Right cardiac atrium (tissue), 5 donors: ENCODE results near the gene TP53I11. TPM values are rescaled to one million over a fixed set of nuclear protein-coding genes. Genes with fewer than 3 reads are reported as not detected.

ENCODE experiments used
- ATAC-seq, 2 donors: fragments of 200-7000 bp; cut with Tn5 transposase; one replicate each; pipeline versions ENCODE4 v1.8.0 to v1.9.1; 2020; ENCODE audit warnings: moderate library complexity in 2 of 2, mild to moderate bottlenecking in 1 of 2
- DNase-seq, 3 donors: peaks; one replicate each; pipeline ENCODE4 v3.0.0-alpha.2; 2020
- H3K27ac ChIP-seq: one replicate; pipeline ENCODE4 v1.5.1; 2013; ENCODE audit warnings: mild to moderate bottlenecking, low read length, control low read depth, moderate library complexity
- H3K27me3 ChIP-seq: one replicate; pipeline ENCODE4 v1.6.1; 2013; ENCODE audit not compliant: control insufficient read depth, insufficient read depth
- H3K4me1 ChIP-seq: one replicate; pipeline ENCODE4 v1.6.1; 2013; ENCODE audit warnings: low read length; ENCODE audit not compliant: control insufficient read depth, insufficient read depth
- H3K4me3 ChIP-seq: one replicate; pipeline ENCODE4 v1.5.1; 2013; ENCODE audit warnings: low read length, control low read depth
- H3K9me3 ChIP-seq: one replicate; pipeline ENCODE4 v1.6.1; 2013; ENCODE audit warnings: low read length; ENCODE audit not compliant: control insufficient read depth
- whole genome bisulfite sequencing: extraction: QIAGEN DNeasy Blood & Tissue Kit; methylation state at CpG from one replicate; pipeline ENCODE4 v1.1.7; 2013; 5-methylcytosine and 5-hydroxymethylcytosine counted together
- intact Hi-C, 4 donors: fragments of 100-400 bp; cut with DNase I; formaldehyde crosslinking; loops; one replicate each; pipeline versions ENCODE4 v1.11.0 to v1.14.0; 2022 to 2023
- polyA plus RNA-seq: library from polyadenylated mRNA; stranded (reverse); fragments of 200-250 nt; gene quantifications from one replicate; pipeline ENCODE4 v1.2.3, GENCODE V29; 2013
- total RNA-seq, 4 donors: library from RNA; stranded (reverse); fragmentation: NEBNext Ultra II Directional; extraction: Animal tissue kit (Norgen Biotek cat#: 25700); gene quantifications; one replicate each; pipeline ENCODE4 v1.2.1, GENCODE V29; 2021
- donor health status: healthy with polysubstance abuse.
- donor health status: DM: no; HTN: yes; CAD: no.
- donor health status: DM: no; HTN: no; CAD: no.
- donor health status: DM: no; HTN: yes; CAD: no; lungs with severe emphysema.
- donor health status: DM: yes; HTN: yes; CAD: no.

TP53I11 gene
- total and polyA plus RNA-seq, 5 donors = 50.9 to 105 (median 81.2) TPM

DNA sequence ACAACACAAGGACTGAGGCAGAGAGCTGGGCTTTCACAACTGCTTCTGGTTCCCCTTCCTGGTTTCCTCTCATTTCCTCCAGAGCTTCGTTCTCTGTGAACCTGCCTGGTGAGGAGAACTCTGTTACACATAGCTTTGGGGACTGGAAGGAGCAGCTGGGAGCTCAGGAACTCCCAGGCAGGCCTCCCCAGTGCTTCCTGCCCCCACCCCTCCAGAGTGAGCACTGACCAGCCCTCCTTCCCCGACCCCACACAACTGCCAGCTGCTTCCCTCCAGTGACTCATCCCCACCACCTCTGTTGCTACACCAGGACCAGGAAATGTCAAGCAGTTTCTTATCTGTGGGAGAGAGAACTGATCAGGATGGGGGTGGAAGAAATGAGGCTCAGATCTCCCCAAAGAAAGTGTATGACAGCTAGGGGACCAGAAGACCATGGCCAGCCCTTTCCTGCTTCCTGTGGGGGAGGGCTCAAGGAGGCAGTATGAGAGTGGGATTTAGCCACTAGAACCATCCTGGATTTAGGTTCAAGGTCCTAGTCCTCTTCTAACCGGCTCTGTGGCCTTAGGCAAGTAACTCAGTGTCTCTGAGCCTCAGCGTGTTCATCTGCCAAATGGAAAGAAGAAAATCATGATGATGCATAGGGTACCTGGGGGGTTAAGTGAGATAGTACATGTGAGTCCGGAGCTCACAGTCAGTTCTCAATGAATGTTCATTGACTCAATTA is 4.5 kb upstream of the TP53I11 start:
- DNase-seq (peak in 2 of 3 donors; percentile 71 to 76), ATAC-seq (peak; percentile 26 to 73)
- Histone ChIP-seq H3K4me3 (no peak overlapping the region), H3K4me1 (peaks cover 15% of the 10 kb centered on the region), H3K9me3 (no peaks in the 10 kb centered on the region), H3K27ac (peak overlapping the region; percentile 25), H3K27me3 (no peaks in the 10 kb centered on the region)
- 58% methylated on average over 5 of the region's 5 CpGs for WGBS
- intact Hi-C loops = no loop called here

DNA sequence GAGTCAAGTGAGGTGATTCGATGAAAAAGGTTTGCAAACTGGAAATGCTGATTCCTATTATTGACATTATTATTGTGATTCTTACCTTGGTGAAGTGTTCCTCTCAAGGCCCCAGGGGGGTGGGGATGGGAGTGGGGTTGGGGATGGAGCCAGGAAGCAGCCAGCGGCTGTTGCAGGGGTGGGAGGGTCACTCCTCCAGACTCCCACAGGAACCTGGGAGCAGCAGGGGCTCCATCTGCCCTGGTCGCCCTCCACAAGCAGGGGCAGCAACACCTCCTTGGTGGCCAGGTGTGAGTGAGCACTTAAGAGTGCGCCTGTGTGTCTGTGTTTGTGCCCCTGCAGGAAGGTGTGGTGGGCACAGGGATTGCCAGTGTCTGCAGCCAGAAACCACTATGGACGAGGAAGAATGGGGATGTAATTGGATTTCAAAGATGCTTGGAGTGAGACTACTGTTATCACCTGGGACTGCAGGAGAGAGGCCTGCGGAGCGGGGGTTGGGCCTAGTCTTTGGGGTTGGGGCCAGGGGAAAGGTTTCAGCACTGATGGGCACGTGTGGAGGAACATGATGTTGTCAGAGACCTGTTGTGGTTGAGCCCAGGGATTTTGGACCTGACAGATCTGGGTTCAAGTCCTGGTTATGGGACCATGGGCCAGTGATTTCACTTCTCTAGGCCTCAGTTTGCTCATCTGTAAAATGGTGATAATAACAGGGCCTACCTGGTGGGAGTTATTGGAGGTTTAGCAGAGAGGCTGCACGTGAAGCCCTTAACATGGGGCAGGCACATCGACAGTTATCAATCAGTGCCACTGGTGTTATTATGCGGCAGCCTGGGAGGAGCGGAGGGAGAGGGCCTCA is 3.6 kb upstream of the TP53I11 start:
- Histone ChIP-seq H3K27ac (peak overlapping the region; percentile 25), H3K9me3 (no peaks in the 10 kb centered on the region), H3K4me3 (no peak overlapping the region), H3K27me3 (no peaks in the 10 kb centered on the region), H3K4me1 (peaks cover 15% of the 10 kb centered on the region)
- ATAC-seq = no peak
- WGBS = 70% methylated on average over 12 of the region's 12 CpGs
- intact Hi-C loops = no loop called here
- DNase-seq = peak in 1 of 3 donors; percentile 49

GRCh38 chr11:44952500-44953260 is 2.0 kb upstream of the TP53I11 start:
- Histone ChIP-seq H3K27me3 (no peaks in the 10 kb centered on the region), H3K4me1 (peaks cover 15% of the 10 kb centered on the region), H3K4me3 (no peak overlapping the region), H3K9me3 (no peaks in the 10 kb centered on the region), H3K27ac (peak overlapping the region; percentile 38)
- ATAC-seq = peak; percentile 17 to 19
- peak in 1 of 3 donors; percentile 56 for DNase-seq
- 47% methylated on average over 3 of the region's 3 CpGs for WGBS
- intact Hi-C loops = no loop called here

GRCh38 chr11:44952082-44952481 is 1.4 kb upstream of the TP53I11 start:
- intact Hi-C loops = no loop called here
- Histone ChIP-seq H3K4me3 (no peak overlapping the region), H3K27ac (peak overlapping the region; percentile 20), H3K9me3 (no peaks in the 10 kb centered on the region), H3K27me3 (no peaks in the 10 kb centered on the region), H3K4me1 (peaks cover 16% of the 10 kb centered on the region)
- 72% methylated on average over 2 of the region's 2 CpGs for WGBS
- no peak for DNase-seq
- no peak for ATAC-seq

- Histone ChIP-seq H3K4me1 (peaks cover 12% of the 10 kb centered on the region), H3K27me3 (no peaks in the 10 kb centered on the region), H3K9me3 (no peaks in the 10 kb centered on the region), H3K4me3 (peak overlapping the region; percentile 74), H3K27ac (peak overlapping the region; percentile 44)
- ATAC-seq (peak; percentile 0 to 2), DNase-seq (peak; percentile 54 to 79 (median 75))
- intact Hi-C loops = no loop called here
- WGBS = under 1% methylated on average over 63 of the region's 63 CpGs
Measured at GRCh38 chr11:44950031-44950624, 555 bp downstream of the TP53I11 start.

- Histone ChIP-seq H3K27ac (peak overlapping the region; percentile 44), H3K9me3 (no peaks in the 10 kb centered on the region), H3K27me3 (no peaks in the 10 kb centered on the region), H3K4me1 (peaks cover 11% of the 10 kb centered on the region), H3K4me3 (peak overlapping the region; percentile 74)
- intact Hi-C loops = no loop called here
- ATAC-seq (peak; percentile 27 to 28), DNase-seq (peak in 2 of 3 donors; percentile 74 to 78)
- 4% methylated on average over 57 of the region's 57 CpGs for WGBS
Measured at GRCh38 chr11:44949160-44950030, 1.3 kb downstream of the TP53I11 start.

DNA sequence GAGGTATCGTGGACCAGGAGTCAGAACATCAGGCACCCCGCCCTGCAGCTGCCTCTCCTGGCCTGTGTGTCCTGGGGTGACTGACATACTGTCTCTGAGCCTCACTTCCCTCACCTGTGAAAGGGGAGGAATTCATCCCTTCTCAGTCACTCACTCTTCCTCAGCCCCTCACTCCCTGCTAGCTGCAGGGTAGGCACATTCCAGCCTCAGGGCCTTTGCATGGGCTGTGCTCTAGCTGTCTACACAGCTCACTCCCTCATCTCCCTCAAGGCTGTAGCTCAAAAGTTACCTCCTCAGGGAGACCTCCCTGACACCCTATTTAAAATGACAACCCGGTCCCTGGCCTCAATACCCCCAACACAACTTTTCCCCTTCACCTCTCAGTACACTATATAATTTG is 2.5 kb downstream of the TP53I11 start:
- 92% methylated on average over 3 of the region's 3 CpGs for WGBS
- Histone ChIP-seq H3K27ac (peak overlapping the region; percentile 1), H3K4me3 (no peak overlapping the region), H3K9me3 (no peaks in the 10 kb centered on the region), H3K4me1 (peaks cover 11% of the 10 kb centered on the region), H3K27me3 (no peaks in the 10 kb centered on the region)
- intact Hi-C loops = no loop called here
- no peak for ATAC-seq
- no peak for DNase-seq

DNA sequence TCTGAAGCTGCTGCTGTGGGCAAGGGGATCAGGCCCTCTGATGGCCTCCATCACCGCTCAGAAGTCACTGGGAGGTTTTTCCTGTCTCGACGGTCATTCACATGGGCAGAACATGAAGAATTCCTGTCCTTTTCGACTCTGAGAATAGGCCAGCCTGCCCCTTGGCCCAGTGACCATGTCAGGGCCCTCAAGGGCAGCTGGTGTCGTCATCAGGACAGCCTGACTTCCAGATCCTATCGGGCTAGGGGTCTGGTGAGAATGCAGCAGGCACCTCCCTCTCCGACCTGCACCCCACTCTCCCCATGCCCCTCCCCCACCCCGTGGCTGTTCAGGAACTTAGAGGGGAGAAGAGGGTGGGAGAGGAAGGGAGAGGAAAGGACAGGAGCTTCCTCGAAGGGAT is 3.6 kb downstream of the TP53I11 start:
- 47% methylated on average over 9 of the region's 9 CpGs for WGBS
- peak overlapping the region; percentile 69 for H3K27ac ChIP-seq
- no peak for ATAC-seq
- intact Hi-C loops = no loop called here
- H3K4me1 ChIP-seq = peaks cover 11% of the 10 kb centered on the region
- H3K4me3 ChIP-seq = no peak overlapping the region
- no peaks in the 10 kb centered on the region for H3K27me3 ChIP-seq
- no peaks in the 10 kb centered on the region for H3K9me3 ChIP-seq
- peak in 2 of 3 donors; percentile 41 to 47 for DNase-seq

- peak; percentile 36 to 50 for ATAC-seq
- no peaks in the 10 kb centered on the region for H3K9me3 ChIP-seq
- peak overlapping the region; percentile 69 for H3K27ac ChIP-seq
- H3K4me1 ChIP-seq = peaks cover 19% of the 10 kb centered on the region
- DNase-seq = peak; percentile 86 to 92 (median 89)
- 44% methylated on average over 12 of the region's 12 CpGs for WGBS
- no peak overlapping the region for H3K4me3 ChIP-seq
- H3K27me3 ChIP-seq = no peaks in the 10 kb centered on the region
- intact Hi-C loops = no loop called here
Measured at GRCh38 chr11:44946263-44946662, 4.4 kb downstream of the TP53I11 start.

DNA sequence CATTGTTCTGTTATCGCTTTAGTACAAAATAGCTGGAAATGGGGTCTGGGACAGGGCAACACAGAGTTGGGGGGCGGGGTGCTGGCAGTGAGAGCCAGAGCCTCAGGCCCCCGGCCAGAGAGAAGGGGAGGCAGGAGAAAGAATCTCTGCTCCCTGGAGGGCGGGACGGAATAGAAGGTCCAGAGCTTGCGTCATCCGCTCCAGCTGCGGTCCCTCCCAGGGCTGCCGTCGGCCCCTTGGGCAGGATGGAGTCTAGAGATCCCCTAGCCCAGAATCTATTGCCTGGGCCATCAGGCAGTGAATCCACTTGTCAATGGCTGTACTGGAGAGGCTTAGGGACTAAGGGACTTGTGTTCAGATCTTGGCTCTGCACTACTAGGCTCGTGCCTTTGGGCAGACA is 5.0 kb downstream of the TP53I11 start:
- DNase-seq (peak; percentile 85 to 89 (median 89)), ATAC-seq (peak; percentile 61 to 66)
- intact Hi-C loops = no loop called here
- H3K4me1 ChIP-seq = peaks cover 25% of the 10 kb centered on the region
- peak overlapping the region; percentile 69 for H3K27ac ChIP-seq
- no peaks in the 10 kb centered on the region for H3K27me3 ChIP-seq
- H3K9me3 ChIP-seq = no peaks in the 10 kb centered on the region
- no peak overlapping the region for H3K4me3 ChIP-seq
- WGBS = 43% methylated on average over 11 of the region's 11 CpGs
